Endothelial cell (in vitro differentiated cells): ENCODE measurements around the gene ZNF532. TPM values are rescaled to one million over a fixed set of nuclear protein-coding genes. Genes with fewer than 3 reads are reported as not detected.

ENCODE experiments used
- DNase-seq: peaks from one replicate; pipeline ENCODE4 v3.0.0; 2021; ENCODE audit warnings: low spot score
- H3K27ac Mint-ChIP-seq: one replicate; pipeline ENCODE4 v1.8.0; 2021; ENCODE audit warnings: mixed read lengths, inconsistent platforms; ENCODE audit not compliant: unreplicated experiment
- H3K27me3 Mint-ChIP-seq: one replicate; pipeline ENCODE4 v1.8.0; 2021; ENCODE audit warnings: mild to moderate bottlenecking, moderate library complexity, mixed read lengths, inconsistent platforms; ENCODE audit not compliant: unreplicated experiment
- H3K36me3 Mint-ChIP-seq: one replicate; pipeline ENCODE4 v1.8.0; 2021; ENCODE audit warnings: mild to moderate bottlenecking, low read depth, mixed read lengths, inconsistent platforms; ENCODE audit not compliant: unreplicated experiment
- H3K4me1 Mint-ChIP-seq: one replicate; pipeline ENCODE4 v1.8.0; 2021; ENCODE audit warnings: mild to moderate bottlenecking, mixed read lengths, inconsistent platforms; ENCODE audit not compliant: unreplicated experiment
- H3K4me3 Mint-ChIP-seq: one replicate; pipeline ENCODE4 v1.8.0; 2021; ENCODE audit warnings: mild to moderate bottlenecking, mixed read lengths, inconsistent platforms; ENCODE audit not compliant: unreplicated experiment
- H3K9me3 Mint-ChIP-seq: one replicate; pipeline ENCODE4 v1.8.0; 2021; ENCODE audit warnings: mixed read lengths, inconsistent platforms; ENCODE audit not compliant: unreplicated experiment
- total RNA-seq: library from RNA; stranded (reverse); fragmentation: NEBNext Ultra II Directional; extraction: Animal tissue kit (Norgen Biotek cat#: 25700); gene quantifications from one replicate; pipeline ENCODE4 v1.2.1, GENCODE V29; 2021; ENCODE audit not compliant: unreplicated experiment
- TF ChIP-seq, protein P1 (sequence below): fragments of 200-600 bp; sonication (generic); IDR thresholded peaks from one replicate; pipeline ENCODE4 v1.5.0; 2021; ENCODE audit warnings: antibody characterized with exemption; ENCODE audit not compliant: unreplicated experiment

Gene ZNF532
- total RNA-seq, 1 donor from 2014 or later, result 178 TPM

DNA sequence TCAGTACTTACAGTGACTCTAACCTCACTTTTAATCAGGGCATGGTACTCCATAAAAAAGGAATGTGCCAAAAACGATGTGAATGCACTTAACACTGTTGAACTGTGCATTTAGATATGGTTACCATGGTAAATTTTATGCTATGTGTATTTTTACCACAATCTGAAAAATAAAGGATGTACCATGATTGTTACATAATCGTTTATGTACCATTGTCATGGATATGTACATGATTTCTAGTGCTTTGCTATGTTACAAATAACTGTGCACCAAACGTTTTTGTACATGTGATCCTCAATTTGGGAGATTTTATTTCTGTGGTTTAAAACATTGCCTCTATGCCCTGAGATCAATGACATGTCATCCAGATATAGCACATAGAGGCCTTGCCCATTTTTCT is 21.8 kb downstream of the ZNF532 start:
- H3K4me3 Mint-ChIP-seq, result no peak overlapping the region
- H3K9me3 Mint-ChIP-seq, result no peaks in the 10 kb centered on the region
- H3K4me1 Mint-ChIP-seq, result peaks cover 26% of the 10 kb centered on the region
- peak overlapping the region; percentile 38 for H3K27ac Mint-ChIP-seq
- TF ChIP-seq, protein P1, sequence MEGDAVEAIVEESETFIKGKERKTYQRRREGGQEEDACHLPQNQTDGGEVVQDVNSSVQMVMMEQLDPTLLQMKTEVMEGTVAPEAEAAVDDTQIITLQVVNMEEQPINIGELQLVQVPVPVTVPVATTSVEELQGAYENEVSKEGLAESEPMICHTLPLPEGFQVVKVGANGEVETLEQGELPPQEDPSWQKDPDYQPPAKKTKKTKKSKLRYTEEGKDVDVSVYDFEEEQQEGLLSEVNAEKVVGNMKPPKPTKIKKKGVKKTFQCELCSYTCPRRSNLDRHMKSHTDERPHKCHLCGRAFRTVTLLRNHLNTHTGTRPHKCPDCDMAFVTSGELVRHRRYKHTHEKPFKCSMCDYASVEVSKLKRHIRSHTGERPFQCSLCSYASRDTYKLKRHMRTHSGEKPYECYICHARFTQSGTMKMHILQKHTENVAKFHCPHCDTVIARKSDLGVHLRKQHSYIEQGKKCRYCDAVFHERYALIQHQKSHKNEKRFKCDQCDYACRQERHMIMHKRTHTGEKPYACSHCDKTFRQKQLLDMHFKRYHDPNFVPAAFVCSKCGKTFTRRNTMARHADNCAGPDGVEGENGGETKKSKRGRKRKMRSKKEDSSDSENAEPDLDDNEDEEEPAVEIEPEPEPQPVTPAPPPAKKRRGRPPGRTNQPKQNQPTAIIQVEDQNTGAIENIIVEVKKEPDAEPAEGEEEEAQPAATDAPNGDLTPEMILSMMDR, result no peak
- peaks cover 15% of the 10 kb centered on the region for H3K36me3 Mint-ChIP-seq
- no peak for DNase-seq
- peaks cover 2% of the 10 kb centered on the region for H3K27me3 Mint-ChIP-seq

DNA sequence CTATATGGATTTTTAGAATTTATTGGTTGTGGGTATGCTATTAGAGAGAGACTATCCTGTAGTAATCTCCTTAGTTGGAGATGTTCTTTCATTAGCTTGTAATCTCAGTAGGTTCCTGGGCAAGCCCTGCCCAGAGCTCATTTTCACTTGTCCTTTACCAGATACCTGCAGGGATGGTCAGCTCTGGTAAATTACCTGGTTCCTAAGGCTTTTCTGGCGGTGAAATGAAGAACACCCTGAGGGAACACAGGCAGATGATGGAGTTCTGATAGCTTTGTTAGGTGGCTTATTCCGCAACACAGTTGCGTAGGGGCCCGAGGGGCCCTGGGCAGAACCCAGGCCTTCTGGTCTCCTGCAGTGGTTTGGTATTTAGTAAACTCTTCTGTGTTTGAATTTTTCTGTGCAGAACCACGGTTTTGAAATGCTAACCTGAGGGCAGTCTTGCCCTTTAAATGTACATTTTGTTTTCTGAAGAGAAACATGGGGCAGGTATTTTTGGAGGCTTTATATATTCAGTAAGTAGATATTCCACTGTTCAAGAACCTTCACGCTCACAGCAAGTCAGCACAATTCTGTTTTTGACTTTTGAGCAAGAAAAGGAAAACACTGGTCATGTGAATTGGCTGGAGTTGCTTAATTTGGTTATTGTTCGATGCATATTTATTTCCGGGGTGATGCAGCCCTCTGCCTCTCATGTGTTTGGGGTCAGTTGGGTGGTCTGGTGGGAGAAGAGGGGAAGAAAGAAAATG is 22.4 kb downstream of the ZNF532 start:
- H3K4me3 Mint-ChIP-seq, result peak overlapping the region; percentile 60

DNA sequence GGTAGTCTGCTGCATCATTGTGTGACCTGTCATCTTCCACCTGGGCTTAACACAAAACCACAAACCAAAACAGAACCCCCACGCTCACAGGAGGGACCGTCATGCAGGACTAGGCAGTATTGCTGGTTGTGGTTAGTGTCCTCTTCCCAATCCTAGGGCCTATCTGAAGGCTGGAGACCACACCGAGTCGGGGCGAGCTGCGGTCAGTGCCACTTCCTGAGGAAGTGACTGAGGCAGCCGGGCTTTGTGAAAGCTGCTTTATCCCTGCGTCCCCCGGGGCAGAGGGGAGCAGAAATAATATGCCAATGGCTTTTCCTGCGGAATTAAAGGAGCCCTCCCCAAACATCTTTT is 22.9 kb downstream of the ZNF532 start:
- Mint-ChIP-seq H3K27ac (peak overlapping the region; percentile 95), H3K36me3 (peaks cover 18% of the 10 kb centered on the region), H3K4me1 (peaks cover 30% of the 10 kb centered on the region), H3K9me3 (no peaks in the 10 kb centered on the region), H3K27me3 (no peaks in the 10 kb centered on the region), H3K4me3 (peak overlapping the region; percentile 60)
- TF ChIP-seq, protein P1, result no peak
- peak; percentile 62 for DNase-seq

More for the DNA sequence above, 22.4 kb downstream of the ZNF532 start:
- peaks cover 30% of the 10 kb centered on the region for H3K4me1 Mint-ChIP-seq
- TF ChIP-seq, protein P1, result no peak
- H3K27me3 Mint-ChIP-seq, result peaks cover 2% of the 10 kb centered on the region
- H3K36me3 Mint-ChIP-seq, result peaks cover 18% of the 10 kb centered on the region
- no peaks in the 10 kb centered on the region for H3K9me3 Mint-ChIP-seq
- DNase-seq, result no peak
- H3K27ac Mint-ChIP-seq, result peak overlapping the region; percentile 95

DNA sequence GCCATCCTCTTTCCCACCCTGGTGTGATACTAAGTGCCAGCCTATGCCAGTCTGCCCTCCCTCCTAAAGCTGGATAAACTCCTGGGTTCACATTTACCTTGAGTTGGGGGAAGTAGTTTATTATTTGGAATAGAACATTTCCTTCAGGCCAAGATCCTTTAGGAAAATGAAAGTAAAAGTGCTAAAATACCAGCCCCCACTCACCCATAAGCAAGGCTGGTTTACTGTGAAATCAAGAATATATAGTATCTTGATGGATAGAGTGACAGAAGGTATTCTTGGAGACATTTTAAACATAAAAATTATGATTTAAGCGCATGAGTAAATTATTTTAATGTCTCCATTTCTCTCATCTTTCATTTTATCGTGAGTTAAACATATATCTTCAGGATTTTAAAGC is 27.1 kb downstream of the ZNF532 start:
- TF ChIP-seq, protein P1, result no peak
- no peaks in the 10 kb centered on the region for H3K9me3 Mint-ChIP-seq
- H3K27me3 Mint-ChIP-seq, result no peaks in the 10 kb centered on the region
- no peak for DNase-seq
- H3K27ac Mint-ChIP-seq, result no peak overlapping the region
- peaks cover 48% of the 10 kb centered on the region for H3K4me1 Mint-ChIP-seq
- no peak overlapping the region for H3K4me3 Mint-ChIP-seq
- H3K36me3 Mint-ChIP-seq, result peaks cover 21% of the 10 kb centered on the region

DNA sequence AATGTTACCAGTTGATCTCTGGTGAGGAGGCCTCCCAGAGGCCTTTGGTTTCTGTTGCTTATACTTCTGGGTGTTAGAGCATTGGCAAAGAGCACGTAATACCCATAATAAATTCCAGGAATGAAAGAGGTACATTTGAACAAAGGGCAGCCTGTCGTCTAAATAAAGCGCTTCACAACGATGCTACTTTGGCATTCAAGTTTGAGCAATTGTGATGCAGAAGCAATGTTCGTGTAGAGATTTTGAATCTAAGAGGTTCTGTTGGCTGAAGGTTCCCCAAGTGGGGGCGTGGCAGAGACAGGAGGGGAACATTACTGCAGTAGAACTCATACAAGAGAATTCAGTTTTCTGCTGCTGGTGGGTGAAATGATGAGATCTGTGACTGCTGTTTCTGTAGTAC is 27.8 kb downstream of the ZNF532 start:
- Mint-ChIP-seq H3K36me3 (peaks cover 21% of the 10 kb centered on the region), H3K27me3 (no peaks in the 10 kb centered on the region), H3K9me3 (no peaks in the 10 kb centered on the region), H3K4me1 (peaks cover 41% of the 10 kb centered on the region), H3K4me3 (no peak overlapping the region), H3K27ac (no peak overlapping the region)
- no peak for DNase-seq
- TF ChIP-seq, protein P1, result no peak
